RWPE2 (cell line): ENCODE results near the gene KRAS.

Source experiments
- ATAC-seq: fragments of 200-7000 bp; cut with Tn5 transposase; 3 replicates; pipeline ENCODE4 v1.9.1; 2021; ENCODE audit warnings: low read depth
- DNase-seq: peaks from one replicate; pipeline ENCODE4 v3.0.0-alpha.2; 2020; ENCODE audit warnings: low spot score
- H3K27ac ChIP-seq: fragments of 450-650 bp; 2 replicates; pipeline ENCODE4 v1.5.1; 2017; ENCODE audit warnings: mild to moderate bottlenecking; ENCODE audit not compliant: poor library complexity, severe bottlenecking
- H3K27me3 ChIP-seq: fragments of 250-450 bp; sonication (Bioruptor Pico); 2 replicates; pipeline ENCODE4 v1.5.1; 2021; ENCODE audit warnings: mild to moderate bottlenecking, moderate library complexity; ENCODE audit not compliant: insufficient read depth, poor library complexity, severe bottlenecking
- H3K36me3 ChIP-seq: fragments of 250-450 bp; sonication (Bioruptor Pico); 2 replicates; pipeline ENCODE4 v1.5.1; 2020; ENCODE audit warnings: low read depth, mild to moderate bottlenecking, moderate library complexity
- H3K4me1 ChIP-seq: fragments of 250-450 bp; sonication (Bioruptor Pico); 2 replicates; pipeline ENCODE4 v1.5.1; 2021; ENCODE audit warnings: mild to moderate bottlenecking, moderate library complexity; ENCODE audit not compliant: insufficient read depth, poor library complexity, severe bottlenecking
- H3K4me3 ChIP-seq: fragments of 250-450 bp; sonication (Bioruptor Pico); 2 replicates; pipeline ENCODE4 v1.5.1; 2021; ENCODE audit warnings: mild to moderate bottlenecking, moderate library complexity; ENCODE audit not compliant: severe bottlenecking
- H3K9me3 ChIP-seq: fragments of 250-450 bp; sonication (Bioruptor Pico); 2 replicates; pipeline ENCODE4 v1.5.1; 2021; ENCODE audit warnings: mild to moderate bottlenecking, moderate library complexity; ENCODE audit not compliant: severe bottlenecking
- TF ChIP-seq, protein P1 (sequence below): fragments of 450-650 bp; IDR thresholded peaks from one replicate; pipeline ENCODE4 v1.5.1; 2017; ENCODE audit warnings: mild to moderate bottlenecking, moderate library complexity; ENCODE audit not compliant: poor library complexity, severe bottlenecking

The KRAS gene

DNA sequence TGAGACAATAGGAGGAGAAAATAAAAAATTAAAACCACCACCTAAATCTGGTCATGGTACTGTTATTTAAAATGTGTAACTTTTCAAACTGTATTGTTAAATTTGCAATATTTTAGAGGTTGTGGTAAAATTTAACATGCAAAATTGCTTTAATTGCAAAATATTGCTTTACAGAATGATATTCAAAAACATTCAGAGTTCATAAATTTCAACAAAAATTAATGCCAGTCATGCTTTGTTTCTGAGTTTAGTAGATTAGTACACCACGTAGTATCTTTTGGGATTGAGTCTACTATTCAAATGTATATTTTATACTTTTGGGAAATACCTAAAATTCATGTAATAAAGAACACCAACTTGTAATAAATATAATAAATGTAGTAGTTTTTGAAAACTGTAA is 37.4 kb downstream of the KRAS start:
- H3K4me1 ChIP-seq: no peaks in the 10 kb centered on the region
- DNase-seq (no peak), ATAC-seq (no peak)
- H3K4me3 ChIP-seq: no peak overlapping the region
- peaks cover 6% of the 10 kb centered on the region; the same call in 1 of the 2 replicates for H3K36me3 ChIP-seq
- no peaks in the 10 kb centered on the region for H3K9me3 ChIP-seq
- no peaks in the 10 kb centered on the region for H3K27me3 ChIP-seq
- no peak overlapping the region for H3K27ac ChIP-seq
- TF ChIP-seq, protein P1, sequence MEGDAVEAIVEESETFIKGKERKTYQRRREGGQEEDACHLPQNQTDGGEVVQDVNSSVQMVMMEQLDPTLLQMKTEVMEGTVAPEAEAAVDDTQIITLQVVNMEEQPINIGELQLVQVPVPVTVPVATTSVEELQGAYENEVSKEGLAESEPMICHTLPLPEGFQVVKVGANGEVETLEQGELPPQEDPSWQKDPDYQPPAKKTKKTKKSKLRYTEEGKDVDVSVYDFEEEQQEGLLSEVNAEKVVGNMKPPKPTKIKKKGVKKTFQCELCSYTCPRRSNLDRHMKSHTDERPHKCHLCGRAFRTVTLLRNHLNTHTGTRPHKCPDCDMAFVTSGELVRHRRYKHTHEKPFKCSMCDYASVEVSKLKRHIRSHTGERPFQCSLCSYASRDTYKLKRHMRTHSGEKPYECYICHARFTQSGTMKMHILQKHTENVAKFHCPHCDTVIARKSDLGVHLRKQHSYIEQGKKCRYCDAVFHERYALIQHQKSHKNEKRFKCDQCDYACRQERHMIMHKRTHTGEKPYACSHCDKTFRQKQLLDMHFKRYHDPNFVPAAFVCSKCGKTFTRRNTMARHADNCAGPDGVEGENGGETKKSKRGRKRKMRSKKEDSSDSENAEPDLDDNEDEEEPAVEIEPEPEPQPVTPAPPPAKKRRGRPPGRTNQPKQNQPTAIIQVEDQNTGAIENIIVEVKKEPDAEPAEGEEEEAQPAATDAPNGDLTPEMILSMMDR: no peak

DNA sequence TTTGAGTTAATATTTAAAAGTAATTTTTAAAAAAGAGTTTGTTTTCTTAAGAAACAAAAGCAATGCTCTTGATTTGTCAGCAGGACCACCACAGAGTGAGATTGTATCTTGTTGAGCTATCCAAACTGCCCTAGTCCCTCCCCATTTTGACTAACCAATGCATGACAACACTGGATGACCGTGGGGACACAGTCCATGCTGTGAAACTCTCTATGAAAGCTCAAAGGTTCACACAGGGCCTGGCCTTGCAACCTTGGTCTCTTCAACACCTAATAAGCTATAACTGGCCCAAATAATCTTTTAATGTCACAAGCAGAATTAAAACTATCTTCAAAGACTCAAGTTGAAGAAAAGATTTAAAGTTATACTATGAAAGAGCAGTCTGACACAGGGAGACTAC is 42.2 kb downstream of the KRAS start:
- no peaks in the 10 kb centered on the region for H3K27me3 ChIP-seq
- DNase-seq (no peak), ATAC-seq (no peak)
- peaks cover 6% of the 10 kb centered on the region; the same call in 1 of the 2 replicates for H3K36me3 ChIP-seq
- no peak overlapping the region for H3K27ac ChIP-seq
- TF ChIP-seq, protein P1: no peak
- no peaks in the 10 kb centered on the region for H3K4me1 ChIP-seq
- H3K9me3 ChIP-seq: no peaks in the 10 kb centered on the region
- H3K4me3 ChIP-seq: no peak overlapping the region

DNA sequence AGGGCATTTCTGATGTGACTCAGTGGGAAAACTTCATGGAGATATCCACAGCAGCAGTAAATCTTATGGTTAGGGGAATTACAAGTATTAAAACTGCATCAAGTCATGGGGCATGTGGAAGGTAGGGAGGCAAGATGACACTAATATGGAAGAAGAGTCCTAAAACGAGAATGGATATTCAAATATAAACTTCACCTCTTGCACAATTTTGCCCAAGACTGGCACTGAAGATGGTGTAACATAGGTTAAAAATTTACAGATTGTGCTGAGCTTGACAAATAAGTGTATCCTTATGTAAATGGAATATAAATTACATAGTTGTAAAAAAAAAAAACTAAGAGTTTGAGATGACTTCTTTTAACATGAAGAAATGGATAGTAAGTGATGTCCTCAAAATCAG is 42.9 kb downstream of the KRAS start:
- ATAC-seq (no peak), DNase-seq (no peak)
- H3K4me3 ChIP-seq: no peak overlapping the region
- TF ChIP-seq, protein P1: no peak
- H3K36me3 ChIP-seq: peaks cover 6% of the 10 kb centered on the region; the same call in 1 of the 2 replicates
- H3K27me3 ChIP-seq: no peaks in the 10 kb centered on the region
- no peaks in the 10 kb centered on the region for H3K4me1 ChIP-seq
- no peak overlapping the region for H3K27ac ChIP-seq
- H3K9me3 ChIP-seq: no peaks in the 10 kb centered on the region

DNA sequence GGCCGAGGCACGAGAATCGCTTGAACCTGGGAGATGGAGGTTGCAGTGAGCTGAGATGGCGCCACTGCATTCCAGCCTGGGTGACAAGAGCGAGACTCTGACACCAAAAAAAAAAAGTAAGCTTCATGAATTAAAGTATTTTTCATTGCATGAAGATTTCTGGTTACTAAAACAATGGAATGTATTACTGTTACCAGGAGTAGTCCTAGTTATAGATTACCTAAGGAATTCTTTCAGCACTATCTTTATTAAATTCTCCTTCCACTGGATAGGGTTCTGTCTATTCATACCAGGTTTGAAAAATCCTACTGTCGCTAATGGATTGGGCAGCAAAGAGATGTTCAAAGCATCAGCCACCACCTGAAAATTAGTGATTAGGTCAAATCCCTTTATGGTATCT is 43.3 kb downstream of the KRAS start:
- ATAC-seq: no peak

DNA sequence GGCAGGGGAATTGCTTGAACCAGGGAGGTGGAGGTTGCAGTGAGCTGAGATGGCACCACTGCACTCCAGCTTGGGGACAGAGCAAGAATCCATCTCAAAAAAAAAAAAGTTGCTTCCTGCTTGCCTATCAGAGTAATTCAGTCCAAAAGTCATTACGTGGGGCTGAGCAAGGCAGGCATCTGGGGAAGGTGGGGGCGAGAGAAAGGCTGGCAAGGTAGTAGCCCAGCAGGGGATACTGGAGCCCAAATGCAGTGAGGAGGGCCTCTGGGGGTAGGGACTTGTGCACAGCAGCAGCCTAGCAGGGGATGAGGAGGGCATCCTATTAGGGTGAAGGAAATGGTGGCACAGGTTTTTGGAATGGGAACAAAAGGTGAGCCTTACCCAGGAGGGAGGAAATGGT is 48.6 kb downstream of the KRAS start:
- no peak for ATAC-seq
- H3K9me3 ChIP-seq: no peaks in the 10 kb centered on the region
- TF ChIP-seq, protein P1: no peak
- H3K27me3 ChIP-seq: no peaks in the 10 kb centered on the region
- no peaks in the 10 kb centered on the region for H3K4me1 ChIP-seq
- H3K36me3 ChIP-seq: no peaks in the 10 kb centered on the region
- no peak overlapping the region for H3K4me3 ChIP-seq
- DNase-seq: no peak
- H3K27ac ChIP-seq: no peak overlapping the region

More for the DNA sequence above, 43.3 kb downstream of the KRAS start:
- no peak for DNase-seq
- TF ChIP-seq, protein P1: no peak
- no peak overlapping the region for H3K27ac ChIP-seq
- no peak overlapping the region for H3K4me3 ChIP-seq
- no peaks in the 10 kb centered on the region for H3K27me3 ChIP-seq
- peaks cover 6% of the 10 kb centered on the region; the same call in 1 of the 2 replicates for H3K36me3 ChIP-seq
- no peaks in the 10 kb centered on the region for H3K4me1 ChIP-seq
- no peaks in the 10 kb centered on the region for H3K9me3 ChIP-seq
